H9 (cell line): ENCODE data around the gene LRRC71. TPM values are rescaled to one million over a fixed set of nuclear protein-coding genes. Genes with fewer than 3 reads are reported as not detected.

ENCODE experiments used
- DNase-seq: peaks from one replicate; pipeline ENCODE4 v3.0.0-alpha.2; 2017
- H2AFZ ChIP-seq: one replicate; pipeline ENCODE4 v1.6.1; 2013; ENCODE audit warnings: mild to moderate bottlenecking, low read length, control low read depth, moderate library complexity
- H2AK5ac ChIP-seq: 2 replicates; pipeline ENCODE4 v1.6.1; 2013; ENCODE audit warnings: low read length, control low read depth, mixed read lengths; ENCODE audit not compliant: insufficient read length
- H2BK120ac ChIP-seq: one replicate; pipeline ENCODE4 v1.6.1; 2013; ENCODE audit warnings: low read depth, mild to moderate bottlenecking, low read length, control low read depth, inconsistent platforms; ENCODE audit not compliant: poor library complexity, severe bottlenecking
- H2BK12ac ChIP-seq: 2 replicates; pipeline ENCODE4 v1.6.1; 2013; ENCODE audit warnings: low read length, control low read depth, mixed read lengths, low read depth; ENCODE audit not compliant: insufficient read length
- H2BK15ac ChIP-seq: 2 replicates; pipeline ENCODE4 v1.6.1; 2013; ENCODE audit warnings: low read depth, low read length, control low read depth
- H2BK20ac ChIP-seq: one replicate; pipeline ENCODE4 v1.6.1; 2013; ENCODE audit warnings: low read depth, mild to moderate bottlenecking, low read length, control low read depth, inconsistent platforms; ENCODE audit not compliant: poor library complexity, severe bottlenecking
- H2BK5ac ChIP-seq: 2 replicates; pipeline ENCODE4 v1.6.1; 2013; ENCODE audit warnings: low read length, control low read depth, mixed read lengths; ENCODE audit not compliant: insufficient read length
- H3K14ac ChIP-seq: 2 replicates; pipeline ENCODE4 v1.6.1; 2013; ENCODE audit warnings: low read length, control low read depth; ENCODE audit not compliant: insufficient read depth
- H3K18ac ChIP-seq: 2 replicates; pipeline ENCODE4 v1.6.1; 2013; ENCODE audit warnings: low read depth, mild to moderate bottlenecking, mixed read lengths, low read length, control low read depth; ENCODE audit not compliant: insufficient read length
- H3K23ac ChIP-seq: 2 replicates; pipeline ENCODE4 v1.6.1; 2013; ENCODE audit warnings: low read length, control low read depth, mixed read lengths, low read depth; ENCODE audit not compliant: insufficient read length
- H3K23me2 ChIP-seq: 2 replicates; pipeline ENCODE4 v1.6.1; 2013; ENCODE audit warnings: low read depth, mild to moderate bottlenecking, mixed read lengths, low read length, control low read depth; ENCODE audit not compliant: insufficient read length, poor library complexity, severe bottlenecking
- H3K27ac ChIP-seq: 2 replicates; pipeline ENCODE4 v1.5.1; 2013; ENCODE audit warnings: low read length, control low read depth, mixed read lengths, low read depth; ENCODE audit not compliant: insufficient read length
- H3K27me3 ChIP-seq: 2 replicates; pipeline ENCODE4 v1.6.1; 2013; ENCODE audit warnings: low read length, control low read depth, inconsistent platforms; ENCODE audit not compliant: insufficient read depth
- H3K4ac ChIP-seq: 2 replicates; pipeline ENCODE4 v1.6.1; 2013; ENCODE audit warnings: low read depth, mild to moderate bottlenecking, control low read depth, inconsistent platforms, low read length, moderate library complexity
- H3K4me1 ChIP-seq: 2 replicates; pipeline ENCODE4 v1.6.1; 2013; ENCODE audit warnings: low read length, control low read depth, inconsistent platforms; ENCODE audit not compliant: insufficient read depth
- H3K4me2 ChIP-seq: 2 replicates; pipeline ENCODE4 v1.6.1; 2013; ENCODE audit warnings: low read length, control low read depth, mixed read lengths; ENCODE audit not compliant: insufficient read length, insufficient read depth
- H3K56ac ChIP-seq: 2 replicates; pipeline ENCODE4 v1.6.1; 2013; ENCODE audit warnings: low read depth, mild to moderate bottlenecking, mixed read lengths, low read length, control low read depth; ENCODE audit not compliant: insufficient read length
- H3K79me1 ChIP-seq: 2 replicates; pipeline ENCODE4 v1.6.1; 2013; ENCODE audit warnings: low read depth, mild to moderate bottlenecking, moderate library complexity, low read length, control low read depth, inconsistent platforms; ENCODE audit not compliant: insufficient read depth, poor library complexity, severe bottlenecking
- H3K79me2 ChIP-seq: 2 replicates; pipeline ENCODE4 v1.6.1; 2013; ENCODE audit warnings: low read length, control low read depth, inconsistent platforms; ENCODE audit not compliant: insufficient read depth
- H3K9ac ChIP-seq: 2 replicates; pipeline ENCODE4 v1.6.1; 2013; ENCODE audit warnings: low read length, control low read depth, mixed read lengths; ENCODE audit not compliant: insufficient read length; ENCODE audit errors: extremely low read depth
- H3K9me3 ChIP-seq: one replicate; pipeline ENCODE4 v1.6.1; 2013; ENCODE audit warnings: low read depth, low read length, inconsistent platforms; ENCODE audit not compliant: control insufficient read depth
- H3T11ph ChIP-seq: one replicate; pipeline ENCODE4 v1.6.1; 2013; ENCODE audit warnings: mild to moderate bottlenecking, low read length, control low read depth, inconsistent platforms
- H4K20me1 ChIP-seq: one replicate; pipeline ENCODE4 v1.6.1; 2013; ENCODE audit not compliant: control insufficient read depth, insufficient read length, insufficient read depth
- H4K5ac ChIP-seq: 2 replicates; pipeline ENCODE4 v1.6.1; 2013; ENCODE audit warnings: low read depth, mild to moderate bottlenecking, mixed read lengths, low read length, control low read depth; ENCODE audit not compliant: insufficient read length
- H4K8ac ChIP-seq: replicated peaks from 2 replicates; pipeline ENCODE4 v1.6.1; 2013; ENCODE audit warnings: low read length, control low read depth, mixed read lengths, low read depth; ENCODE audit not compliant: insufficient read length
- H4K91ac ChIP-seq: 2 replicates; pipeline ENCODE4 v1.6.1; 2013; ENCODE audit warnings: low read depth, mild to moderate bottlenecking, moderate library complexity, mixed read lengths, low read length, control low read depth; ENCODE audit not compliant: insufficient read length
- H3K27ac Mint-ChIP-seq, 3 experiments: 2 replicates in 2 of 3; 3 replicates in 1 of 3; pipeline ENCODE4 v1.8.0; 2020 to 2021; ENCODE audit warnings: mixed read lengths in 3 of 3, mild to moderate bottlenecking in 1 of 3, moderate library complexity in 1 of 3
- H3K27me3 Mint-ChIP-seq: 2 replicates; pipeline ENCODE4 v1.8.0; 2021; ENCODE audit warnings: low read depth, mild to moderate bottlenecking, moderate library complexity, mixed read lengths
- H3K36me3 Mint-ChIP-seq, 3 experiments: 2 replicates in 2 of 3; 3 replicates in 1 of 3; pipeline ENCODE4 v1.8.0; 2020 to 2021; ENCODE audit warnings: low read depth in 3 of 3, mixed read lengths in 3 of 3; ENCODE audit not compliant: insufficient read depth in 1 of 3
- H3K4me1 Mint-ChIP-seq, 2 experiments: 2 replicates each; pipeline ENCODE4 v1.8.0; 2020; ENCODE audit warnings: mixed read lengths in 2 of 2
- H3K4me3 Mint-ChIP-seq, 2 experiments: 2 replicates in 1 of 2; 3 replicates in 1 of 2; pipeline ENCODE4 v1.8.0; 2020 to 2021; ENCODE audit warnings: mild to moderate bottlenecking in 2 of 2, mixed read lengths in 2 of 2, moderate library complexity in 1 of 2
- H3K9me3 Mint-ChIP-seq, 2 experiments: 2 replicates in 1 of 2; 3 replicates in 1 of 2; pipeline ENCODE4 v1.8.0; 2020; ENCODE audit warnings: mild to moderate bottlenecking in 2 of 2, mixed read lengths in 2 of 2, moderate library complexity in 1 of 2
- CTCF ChIP-seq: fragments of 200-600 bp; sonication (generic); conservative IDR thresholded peaks from 3 replicates; pipeline ENCODE4 v1.8.0; 2021; ENCODE audit warnings: antibody characterized with exemption, mild to moderate bottlenecking
- WGBS: extraction: QIAGEN DNeasy Blood & Tissue Kit; methylation state at CpG from one replicate; pipeline ENCODE4 v1.1.7; 2013; ENCODE audit warnings: missing lambda C conversion rate, low lambda C conversion rate, mixed read lengths; ENCODE audit not compliant: insufficient read length; ENCODE audit errors: extremely low coverage; 5-methylcytosine and 5-hydroxymethylcytosine counted together
- total RNA-seq: library from RNA; stranded (reverse); gene quantifications from 2 replicates; pipeline ENCODE4 v1.2.1, GENCODE V29; 2021

LRRC71 gene
- total RNA-seq, 1 experiment from 2014 or later, result not detected

- no peak overlapping the region for H4K8ac ChIP-seq
- no peak overlapping the region for H2BK20ac ChIP-seq
- peaks cover 3 to 4% of the 10 kb centered on the region in 2 experiments; a peak in 3 of 4 replicates for H3K4me1 Mint-ChIP-seq
- H2BK5ac ChIP-seq, result no peak overlapping the region
- no peak overlapping the region for H4K91ac ChIP-seq
- no peak overlapping the region for H3K14ac ChIP-seq
- H2AK5ac ChIP-seq, result no peak overlapping the region
- H2AFZ ChIP-seq, result no peak overlapping the region
- H3T11ph ChIP-seq, result no peak overlapping the region
- no peak overlapping the region for H3K9ac ChIP-seq
- H3K4me3 Mint-ChIP-seq, result no peak overlapping the region
- peaks cover 53 to 97% (median 91%) of the 10 kb centered on the region in 3 experiments for H3K36me3 Mint-ChIP-seq
- no peak overlapping the region for H3K4ac ChIP-seq
- no peak overlapping the region for H3K23ac ChIP-seq
- no peaks in the 10 kb centered on the region for H3K27me3 ChIP-seq
- H3K27me3 Mint-ChIP-seq, result no peaks in the 10 kb centered on the region; the same call in none of the 2 replicates
- H3K4me2 ChIP-seq, result no peak overlapping the region
- no peaks in the 10 kb centered on the region for H3K4me1 ChIP-seq
- no peaks in the 10 kb centered on the region for H3K9me3 ChIP-seq
- WGBS, result no CpG with 5 or more reads among the region's 8 CpGs
- H2BK12ac ChIP-seq, result no peak overlapping the region
- H3K9me3 Mint-ChIP-seq, result no peaks in the 10 kb centered on the region
- no peak overlapping the region for H2BK15ac ChIP-seq
- H3K23me2 ChIP-seq, result no peaks in the 10 kb centered on the region
- no peak for TF ChIP-seq CTCF
- H2BK120ac ChIP-seq, result no peak overlapping the region
- H4K20me1 ChIP-seq, result no peaks in the 10 kb centered on the region
- H3K79me2 ChIP-seq, result no peaks in the 10 kb centered on the region
- DNase-seq, result no peak
- H3K27ac ChIP-seq, result no peak overlapping the region
- no peak overlapping the region for H3K56ac ChIP-seq
- H3K27ac Mint-ChIP-seq, result no peak overlapping the region; a peak in 1 of 7 replicates
- H3K79me1 ChIP-seq, result no peaks in the 10 kb centered on the region
- H4K5ac ChIP-seq, result no peak overlapping the region
- H3K18ac ChIP-seq, result no peak overlapping the region
Observed at GRCh38 chr1:156944848-156945247, 24.4 kb downstream of the LRRC71 start.
